ENCODE measurements around the gene DNASE1L3.

Gene DNASE1L3

DNA sequence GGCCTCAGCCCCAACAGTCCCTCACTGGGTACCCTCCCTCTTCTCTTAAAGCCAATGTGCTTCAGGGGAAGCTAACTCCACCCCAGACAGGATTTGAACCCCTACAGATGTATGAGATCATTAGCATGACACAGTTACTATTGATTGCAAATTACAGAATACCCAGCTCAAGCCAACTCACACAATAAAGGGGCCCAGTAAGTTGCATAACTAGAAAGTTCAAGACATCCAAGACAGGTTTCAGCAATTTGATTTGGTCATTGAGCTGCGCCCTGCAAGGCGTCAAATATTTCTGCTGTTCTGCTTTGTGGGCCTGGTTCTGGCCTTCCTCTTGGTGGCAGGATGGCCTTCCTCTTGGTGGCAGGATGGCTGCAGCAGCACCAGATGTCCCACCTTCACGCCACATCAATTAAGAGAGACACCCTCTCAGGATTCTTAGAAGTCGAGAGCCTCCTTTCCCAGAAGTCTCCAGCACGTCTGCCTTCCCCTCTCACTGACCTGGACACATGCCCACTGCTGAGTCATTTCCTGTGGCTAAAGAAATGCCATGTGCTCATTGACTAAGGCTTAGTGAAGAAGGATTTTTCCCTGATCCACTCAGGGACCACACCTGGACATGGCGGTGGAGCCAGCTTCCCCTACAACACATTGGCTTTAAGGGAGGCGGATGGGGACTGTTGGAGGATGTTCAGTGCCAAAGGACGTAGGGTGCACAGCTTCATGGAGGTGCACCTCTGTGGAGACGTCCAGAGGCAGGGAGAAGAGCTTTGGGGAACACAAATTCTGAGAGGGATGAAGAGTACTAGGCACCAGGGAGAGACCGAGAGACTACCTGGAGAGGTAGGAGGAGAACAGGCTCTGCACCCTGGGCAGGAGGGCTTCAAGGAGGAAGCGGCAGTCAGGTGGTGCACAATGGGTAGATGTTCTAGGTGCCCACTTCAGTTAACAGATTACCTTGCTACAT is 49.1 kb downstream of the DNASE1L3 start:
- DNase-seq (ENCODE audit: low read depth in 2 of 2, low spot score in 1 of 2): no peak

GRCh38 chr3:58160399-58160798 is 50.4 kb downstream of the DNASE1L3 start:
- DNase-seq (ENCODE audit: low read depth in 2 of 2, low spot score in 1 of 2): no peak

GRCh38 chr3:58158442-58159153 is 52.2 kb downstream of the DNASE1L3 start:
- DNase-seq (ENCODE audit: low read depth in 2 of 2, low spot score in 1 of 2): no peak

DNA sequence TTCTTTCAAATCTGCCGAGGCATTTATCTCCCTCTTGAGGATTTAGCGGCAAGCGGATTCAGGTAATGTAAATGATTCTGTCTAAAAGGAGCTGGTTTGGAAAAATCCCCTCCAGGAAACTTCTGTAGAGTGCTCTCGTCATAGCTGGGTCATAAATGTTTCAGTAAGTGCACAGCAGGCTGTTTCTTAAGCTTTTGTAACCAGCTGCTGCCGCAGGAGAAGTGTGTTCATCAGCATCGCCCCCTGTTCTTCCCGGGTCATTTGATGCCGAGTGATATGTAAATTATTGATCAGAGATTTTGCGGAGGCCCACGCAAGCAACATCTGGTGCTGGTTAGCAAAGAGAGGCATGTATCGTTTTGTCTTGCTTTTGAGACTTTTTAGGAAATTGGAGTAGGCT is 53.1 kb downstream of the DNASE1L3 start:
- DNase-seq (ENCODE audit: low read depth in 2 of 2, low spot score in 1 of 2): no peak

DNA sequence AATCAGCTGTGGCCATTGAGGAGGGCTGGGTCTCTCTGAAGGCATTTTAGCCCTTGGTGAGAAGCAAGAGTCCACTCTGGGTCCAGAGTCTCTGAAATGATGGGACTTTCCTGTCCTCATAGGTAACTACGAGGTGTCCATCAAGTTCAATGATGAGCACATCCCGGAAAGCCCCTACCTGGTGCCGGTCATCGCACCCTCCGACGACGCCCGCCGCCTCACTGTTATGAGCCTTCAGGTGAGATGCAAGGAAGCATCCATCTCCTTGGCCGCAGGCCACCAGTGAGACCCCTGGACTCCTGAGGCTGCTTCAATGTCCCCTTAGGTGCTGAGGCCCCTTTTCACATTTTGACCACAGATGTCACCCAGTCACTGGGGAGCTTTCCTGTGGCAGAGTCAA is 54.9 kb downstream of the DNASE1L3 start:
- no peak for DNase-seq (ENCODE audit: low read depth in 2 of 2, low spot score in 1 of 2)

- DNase-seq (ENCODE audit: low read depth in 2 of 2, low spot score in 1 of 2): no peak
These were observed 55.9 kb downstream of the DNASE1L3 start for GRCh38 chr3:58154626-58155449.

GRCh38 chr3:58153371-58153770 is 57.4 kb downstream of the DNASE1L3 start:
- no peak for DNase-seq (ENCODE audit: low read depth in 2 of 2, low spot score in 1 of 2)

DNA sequence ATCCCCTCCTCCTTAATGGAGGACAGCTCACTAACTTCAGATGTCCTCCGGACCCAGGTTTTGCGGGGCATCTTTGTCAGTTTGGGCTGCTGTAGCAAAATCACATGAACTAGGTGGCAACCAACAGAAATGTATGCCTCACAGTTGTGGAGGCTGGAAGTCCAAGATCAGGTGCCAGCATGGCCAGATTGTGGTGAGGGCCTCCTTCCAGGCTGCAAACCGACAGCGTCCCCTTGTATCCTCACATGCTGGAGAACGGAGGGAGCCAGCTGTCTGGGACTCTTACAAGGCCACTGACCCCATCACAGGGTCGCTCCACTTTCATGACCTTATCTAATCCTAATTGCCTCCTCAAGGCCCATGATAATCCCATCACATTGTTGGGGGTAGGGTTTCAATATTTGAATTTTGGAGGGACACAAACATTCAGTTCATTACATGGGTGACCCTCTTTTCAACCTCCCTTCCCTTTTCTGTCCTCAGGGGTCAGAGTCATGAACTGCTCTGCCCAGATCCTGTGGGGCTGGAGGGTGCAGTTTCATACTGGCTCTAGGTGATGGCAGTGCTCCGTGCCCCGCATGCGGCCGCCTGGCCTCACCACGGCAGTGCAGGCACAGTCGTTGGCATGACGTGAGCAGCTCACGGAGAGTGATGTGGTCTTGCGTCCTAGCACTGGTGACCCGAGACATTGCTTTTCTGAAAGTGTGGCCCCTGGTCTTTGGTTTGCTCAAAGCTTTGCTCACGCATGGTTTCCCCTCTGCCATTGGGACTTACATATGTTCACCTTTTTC is 58.4 kb downstream of the DNASE1L3 start:
- no peak for DNase-seq (ENCODE audit: low read depth in 2 of 2, low spot score in 1 of 2)

GRCh38 chr3:58151637-58152036 is 59.1 kb downstream of the DNASE1L3 start:
- DNase-seq (ENCODE audit: low read depth in 2 of 2, low spot score in 1 of 2): no peak

GRCh38 chr3:58150810-58151199 is 60.0 kb downstream of the DNASE1L3 start:
- DNase-seq (ENCODE audit: low read depth in 2 of 2, low spot score in 1 of 2): no peak

DNA sequence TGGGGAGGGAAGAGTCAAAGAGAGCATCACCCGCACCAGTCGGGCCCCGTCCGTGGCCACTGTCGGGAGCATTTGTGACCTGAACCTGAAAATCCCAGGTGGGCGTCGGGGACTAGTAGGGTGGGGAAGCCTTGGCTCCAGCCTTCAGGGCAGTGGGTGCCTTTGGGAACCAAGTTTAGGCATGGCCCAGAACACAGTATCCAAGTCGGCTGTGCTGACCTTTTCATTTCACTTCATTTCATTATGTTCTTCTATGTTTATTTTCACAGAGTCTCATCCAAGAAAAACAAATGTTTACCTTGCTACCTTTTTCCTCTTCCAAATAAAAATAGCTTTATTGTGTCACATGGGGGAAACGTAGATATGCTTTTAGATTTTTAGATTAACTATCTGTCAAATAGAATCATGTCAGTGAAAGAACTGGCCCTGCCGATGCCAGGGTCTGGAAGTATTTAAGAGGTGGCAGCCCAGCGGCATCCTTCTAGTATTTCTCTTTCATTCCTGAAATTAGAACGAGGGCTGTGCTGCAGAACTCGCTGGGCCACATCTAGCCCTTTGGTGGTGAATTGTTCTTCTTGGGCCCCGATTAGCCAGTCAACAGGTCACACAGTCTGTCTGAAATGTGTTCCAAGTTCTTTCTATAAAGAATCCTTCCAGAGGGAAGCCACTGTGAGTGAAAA is 60.5 kb downstream of the DNASE1L3 start:
- DNase-seq (ENCODE audit: low read depth in 2 of 2, low spot score in 1 of 2): no peak

GRCh38 chr3:58148049-58148448 is 62.7 kb downstream of the DNASE1L3 start:
- no peak for DNase-seq (ENCODE audit: low read depth in 2 of 2, low spot score in 1 of 2)

GRCh38 chr3:58144478-58145325 is 66.1 kb downstream of the DNASE1L3 start:
- DNase-seq (ENCODE audit: low read depth in 2 of 2, low spot score in 1 of 2): no peak

DNA sequence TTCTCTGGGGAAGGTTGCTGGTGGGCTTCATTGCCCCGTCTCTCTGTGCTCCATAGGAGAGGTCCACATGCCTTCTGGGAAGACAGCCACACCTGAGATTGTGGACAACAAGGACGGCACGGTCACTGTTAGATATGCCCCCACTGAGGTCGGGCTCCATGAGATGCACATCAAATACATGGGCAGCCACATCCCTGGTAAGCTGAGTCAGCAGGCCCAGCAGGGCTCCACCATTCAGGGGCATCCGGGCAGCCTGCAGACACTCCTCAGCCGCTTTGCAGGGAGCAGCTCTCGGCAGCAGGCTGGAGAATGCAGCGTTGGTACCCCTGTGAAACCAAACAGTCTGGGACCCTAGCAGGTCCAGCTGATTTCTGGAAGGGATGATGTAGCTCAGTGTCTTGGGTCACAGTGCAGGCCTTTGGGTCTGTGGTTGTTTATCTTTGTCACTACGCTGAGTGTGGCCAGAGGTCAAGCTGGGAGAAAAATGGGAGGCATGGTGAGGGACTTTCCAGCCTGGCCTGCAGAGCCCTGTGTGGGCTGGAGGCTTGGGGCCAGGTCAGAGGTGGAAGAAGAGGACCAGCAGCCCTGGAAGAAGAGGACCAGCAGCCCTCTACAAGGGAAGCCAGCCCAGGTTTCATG is 67.2 kb downstream of the DNASE1L3 start:
- no peak for DNase-seq (ENCODE audit: low read depth in 2 of 2, low spot score in 1 of 2)
